B cell (primary cell): ENCODE results near the gene FAM217B. TPM values are rescaled to one million over a fixed set of nuclear protein-coding genes. Genes with fewer than 3 reads are reported as not detected.

Experiments used
- ATAC-seq: fragments of 200-7000 bp; cut with Tn5 transposase; one replicate; pipeline ENCODE4 v1.10.0; 2021; ENCODE audit warnings: low read depth, mild to moderate bottlenecking, moderate number of reproducible peaks, moderate library complexity
- CTCF ChIA-PET: fragments of 350-600 bp; sonication (Branson Sonifier 250); formaldehyde crosslinking; loops from one replicate; lab custom pipeline; 2021; ENCODE audit warnings: antibody characterized with exemption, inconsistent platforms; lab: Charles Lee
- POLR2A ChIA-PET: fragments of 350-600 bp; sonication (Branson Sonifier 250); formaldehyde crosslinking; loops from one replicate; lab custom pipeline; 2021; ENCODE audit warnings: antibody characterized with exemption; lab: Charles Lee
- DNase-seq: peaks from one replicate; pipeline ENCODE4 v3.0.0; 2013
- H2AFZ ChIP-seq: 2 replicates; pipeline ENCODE4 v1.6.1; 2012; ENCODE audit warnings: mild to moderate bottlenecking, low read depth, low read length; ENCODE audit not compliant: insufficient read depth, poor library complexity, severe bottlenecking
- H3K27ac ChIP-seq, 2 donors: 1 replicate in 1 of 2; 2 replicates in 1 of 2; pipeline ENCODE4 v1.5.1; 2012 to 2013; ENCODE audit warnings: low read length in 2 of 2, mild to moderate bottlenecking in 2 of 2, moderate library complexity in 1 of 2
- H3K27me3 ChIP-seq, 4 experiments: fragments of 200-600 bp in 1 of 4; sonication (generic) in 1 of 4; replicated peaks in 1 of 4; 1 replicate in 2 of 4; 2 replicates in 2 of 4; pipeline versions ENCODE4 v1.6.1 to v1.7.0; 2013 to 2016; ENCODE audit warnings: low read length in 3 of 4, mild to moderate bottlenecking in 2 of 4, mixed read lengths in 1 of 4, moderate library complexity in 1 of 4; ENCODE audit not compliant: insufficient read depth in 4 of 4, control insufficient read depth in 3 of 4; ENCODE audit errors: control extremely low read depth in 1 of 4
- H3K36me3 ChIP-seq, 2 experiments: replicated peaks in 1 of 2; 1 replicate in 1 of 2; 2 replicates in 1 of 2; pipeline versions ENCODE4 v1.6.1 to v1.7.1; 2013; ENCODE audit warnings: low read length in 1 of 2; ENCODE audit not compliant: insufficient read depth in 2 of 2, control insufficient read depth in 1 of 2; ENCODE audit errors: control extremely low read depth in 1 of 2, extremely low read depth in 1 of 2
- H3K4me1 ChIP-seq, 2 donors: fragments of 200-600 bp in 1 of 2; sonication (generic) in 1 of 2; 1 replicate in 1 of 2; 2 replicates in 1 of 2; pipeline versions ENCODE4 v1.5.1 to v1.6.1; 2013 to 2017; ENCODE audit warnings: low read length in 2 of 2; ENCODE audit not compliant: control insufficient read depth in 2 of 2, insufficient read depth in 2 of 2
- H3K4me2 ChIP-seq: replicated peaks from 2 replicates; pipeline ENCODE3; 2012; ENCODE audit warnings: mild to moderate bottlenecking, low read depth, low read length; ENCODE audit not compliant: poor library complexity, severe bottlenecking
- H3K4me3 ChIP-seq, 5 experiments: fragments of 200-600 bp in 1 of 5; sonication (generic) in 1 of 5; 1 replicate in 3 of 5; 2 replicates in 2 of 5; pipeline versions ENCODE4 v1.5.1 to v1.7.0; 2011 to 2016; ENCODE audit warnings: low read length in 4 of 5, mild to moderate bottlenecking in 4 of 5, low read depth in 2 of 5, control low read depth in 1 of 5, moderate library complexity in 1 of 5; ENCODE audit not compliant: insufficient read depth in 1 of 5; ENCODE audit errors: control extremely low read depth in 1 of 5, extremely low read depth in 1 of 5
- H3K79me2 ChIP-seq: fragments of 200-600 bp; sonication (generic); one replicate; pipeline ENCODE4 v1.6.0; 2016; ENCODE audit warnings: low read length; ENCODE audit not compliant: control insufficient read depth, insufficient read depth
- H3K9ac ChIP-seq: fragments of 200-600 bp; sonication (generic); 2 replicates; pipeline ENCODE4 v1.6.1; 2017; ENCODE audit warnings: mild to moderate bottlenecking, low read length, moderate library complexity
- H3K9me3 ChIP-seq, 3 donors: one replicate each; pipeline versions ENCODE4 v1.6.1 to v1.7.1; 2013; ENCODE audit warnings: low read length in 2 of 3; ENCODE audit not compliant: control insufficient read depth in 2 of 3, insufficient read depth in 1 of 3; ENCODE audit errors: control extremely low read depth in 1 of 3
- H4K20me1 ChIP-seq: 2 replicates; pipeline ENCODE4 v1.6.0; 2012; ENCODE audit warnings: mild to moderate bottlenecking, low read length; ENCODE audit not compliant: insufficient read depth, control insufficient read depth, poor library complexity, severe bottlenecking
- H3K27ac Mint-ChIP-seq: one replicate; pipeline ENCODE4 v1.8.0; 2021; ENCODE audit warnings: mixed read lengths
- H3K27me3 Mint-ChIP-seq: one replicate; pipeline ENCODE4 v1.8.0; 2021; ENCODE audit warnings: mixed read lengths
- H3K4me1 Mint-ChIP-seq: one replicate; pipeline ENCODE4 v1.8.0; 2021; ENCODE audit warnings: mixed read lengths
- H3K4me3 Mint-ChIP-seq: one replicate; pipeline ENCODE4 v1.8.0; 2021; ENCODE audit warnings: mixed read lengths
- H3K9me3 Mint-ChIP-seq: one replicate; pipeline ENCODE4 v1.8.0; 2022; ENCODE audit warnings: mixed read lengths; ENCODE audit not compliant: insufficient read depth
- EZH2 ChIP-seq: IDR thresholded peaks from 2 replicates; pipeline ENCODE4 v1.6.1; 2012; ENCODE audit warnings: borderline replicate concordance, low read depth, mild to moderate bottlenecking, moderate library complexity, low read length; ENCODE audit not compliant: insufficient read depth, poor library complexity, severe bottlenecking
- WGBS: methylation state at CpG from one replicate; pipeline ENCODE4 v1.1.5; 2013; ENCODE audit warnings: missing lambda C conversion rate; ENCODE audit not compliant: insufficient coverage; 5-methylcytosine and 5-hydroxymethylcytosine counted together
- intact Hi-C: fragments of 100-400 bp; cut with micrococcal nuclease; formaldehyde crosslinking; loops from one replicate; pipeline ENCODE4 v1.10.0; 2022
- polyA plus RNA-seq: library from polyadenylated mRNA; depleted of rRNA; stranded (reverse); fragments of >200 nt; gene quantifications from 2 replicates; pipeline ENCODE4 v1.2.3, GENCODE V29; 2012
- total RNA-seq, 2 donors: library from RNA; stranded (reverse); fragments of 120-200 nt in 1 of 2; gene quantifications; 1 replicate in 1 of 2; 2 replicates in 1 of 2; pipeline versions ENCODE4 v1.2.3 to v1.2.4, GENCODE V29; 2013 to 2022
- TF ChIP-seq, protein P1 (sequence below): fragments of 200-600 bp; IDR thresholded peaks from one replicate; pipeline ENCODE4 v1.8.0; 2022; ENCODE audit warnings: antibody characterized with exemption, mild to moderate bottlenecking

FAM217B gene
- total and polyA plus RNA-seq, 2 donors (not counting 1 experiment from before 2014, with no cell fraction given), result 3.6 to 34.9 TPM

GRCh38 chr20:59988141-59988540, 48.0 kb downstream of the FAM217B start:
- Mint-ChIP-seq H3K27ac (no peak overlapping the region), H3K4me1 (peaks cover 9% of the 10 kb centered on the region), H3K27me3 (no peaks in the 10 kb centered on the region), H3K9me3 (no peaks in the 10 kb centered on the region), H3K4me3 (no peak overlapping the region)
- H3K36me3 ChIP-seq, result no peaks in the 10 kb centered on the region
- TF ChIP-seq EZH2, result no peak
- TF ChIP-seq, protein P1, sequence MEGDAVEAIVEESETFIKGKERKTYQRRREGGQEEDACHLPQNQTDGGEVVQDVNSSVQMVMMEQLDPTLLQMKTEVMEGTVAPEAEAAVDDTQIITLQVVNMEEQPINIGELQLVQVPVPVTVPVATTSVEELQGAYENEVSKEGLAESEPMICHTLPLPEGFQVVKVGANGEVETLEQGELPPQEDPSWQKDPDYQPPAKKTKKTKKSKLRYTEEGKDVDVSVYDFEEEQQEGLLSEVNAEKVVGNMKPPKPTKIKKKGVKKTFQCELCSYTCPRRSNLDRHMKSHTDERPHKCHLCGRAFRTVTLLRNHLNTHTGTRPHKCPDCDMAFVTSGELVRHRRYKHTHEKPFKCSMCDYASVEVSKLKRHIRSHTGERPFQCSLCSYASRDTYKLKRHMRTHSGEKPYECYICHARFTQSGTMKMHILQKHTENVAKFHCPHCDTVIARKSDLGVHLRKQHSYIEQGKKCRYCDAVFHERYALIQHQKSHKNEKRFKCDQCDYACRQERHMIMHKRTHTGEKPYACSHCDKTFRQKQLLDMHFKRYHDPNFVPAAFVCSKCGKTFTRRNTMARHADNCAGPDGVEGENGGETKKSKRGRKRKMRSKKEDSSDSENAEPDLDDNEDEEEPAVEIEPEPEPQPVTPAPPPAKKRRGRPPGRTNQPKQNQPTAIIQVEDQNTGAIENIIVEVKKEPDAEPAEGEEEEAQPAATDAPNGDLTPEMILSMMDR, result no peak
- peaks cover 4 to 9% of the 10 kb centered on the region in 2 donors for H3K4me1 ChIP-seq
- no peak overlapping the region for H3K9ac ChIP-seq
- no peaks in the 10 kb centered on the region for H3K27me3 ChIP-seq
- DNase-seq (no peak), ATAC-seq (no peak)
- CTCF ChIA-PET, result interaction anchor here (0.5 kb wide), 1 partner anchor 240 kb away, joined by 3 read pairs; no protein-coding TSS in a partner anchor
- no peaks in the 10 kb centered on the region for H3K9me3 ChIP-seq
- 91% methylated on average over 5 of the region's 5 CpGs for WGBS
- no peaks in the 10 kb centered on the region for H4K20me1 ChIP-seq
- H3K79me2 ChIP-seq, result no peaks in the 10 kb centered on the region
- POLR2A ChIA-PET, result no interaction called here
- no peak overlapping the region for H3K4me3 ChIP-seq
- no peak overlapping the region for H2AFZ ChIP-seq
- intact Hi-C loops, result no loop called here
- no peak overlapping the region for H3K27ac ChIP-seq
- H3K4me2 ChIP-seq, result no peak overlapping the region

DNA sequence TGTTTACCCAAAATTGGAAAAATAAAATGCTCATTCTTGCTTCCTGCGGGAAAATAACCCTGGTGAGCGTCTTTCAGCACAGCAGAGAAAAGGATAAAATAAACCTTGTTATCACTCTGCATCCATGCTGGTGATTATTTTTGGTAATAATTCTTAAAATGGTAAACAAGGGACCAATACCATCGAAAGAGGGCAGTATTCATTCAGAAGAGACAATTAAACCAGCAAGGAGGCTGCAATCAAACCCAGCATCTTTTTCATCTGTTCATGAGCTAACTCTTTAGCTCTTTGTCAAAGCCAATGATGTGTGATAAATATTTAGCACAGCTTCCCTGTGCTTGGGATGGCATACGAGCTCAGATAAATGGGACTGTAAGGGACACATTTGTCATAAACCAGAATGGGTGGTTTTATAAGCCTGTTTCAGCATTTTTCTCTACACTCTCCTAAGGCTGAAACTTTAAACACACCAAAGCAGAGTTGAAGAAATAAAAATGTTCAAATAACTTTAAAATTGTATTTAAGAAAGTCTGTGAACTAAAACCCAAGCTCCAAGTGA, 52.4 kb downstream of the FAM217B start:
- WGBS, result no CpG with 5 or more reads among the region's 4 CpGs
- no peaks in the 10 kb centered on the region for H3K36me3 ChIP-seq
- ATAC-seq (no peak), DNase-seq (no peak)
- Mint-ChIP-seq H3K4me3 (no peak overlapping the region), H3K9me3 (no peaks in the 10 kb centered on the region), H3K4me1 (no peaks in the 10 kb centered on the region), H3K27me3 (peaks cover 8% of the 10 kb centered on the region), H3K27ac (no peak overlapping the region)
- TF ChIP-seq, protein P1, result no peak
- no peak for TF ChIP-seq EZH2
- H3K4me1 ChIP-seq, result no peaks in the 10 kb centered on the region
- intact Hi-C loops, result no loop called here
- no peak overlapping the region for H3K9ac ChIP-seq
- H3K27me3 ChIP-seq, result peaks cover 0 to 7% (median 0%) of the 10 kb centered on the region in 4 experiments
- H3K4me2 ChIP-seq, result no peak overlapping the region
- no peaks in the 10 kb centered on the region for H3K9me3 ChIP-seq
- no peak overlapping the region for H3K4me3 ChIP-seq
- H4K20me1 ChIP-seq, result no peaks in the 10 kb centered on the region
- ChIA-PET CTCF (no interaction called here), POLR2A (no interaction called here)
- H3K27ac ChIP-seq, result no peak overlapping the region
- H2AFZ ChIP-seq, result no peak overlapping the region
- H3K79me2 ChIP-seq, result no peaks in the 10 kb centered on the region
